Ascending aorta (tissue), 2 donors: Measurements from ENCODE around the gene NF1. TPM values are rescaled to one million over a fixed set of nuclear protein-coding genes. Genes with fewer than 3 reads are reported as not detected.

Experiments used
- DNase-seq, 2 donors: peaks; one replicate each; pipeline ENCODE4 v3.0.0-alpha.2; 2019; ENCODE audit warnings: low spot score in 2 of 2
- H3K27ac ChIP-seq, 2 donors: fragments of 200-600 bp; sonication (generic); one replicate each; pipeline ENCODE4 v1.5.1; 2016 to 2017; ENCODE audit warnings: mild to moderate bottlenecking in 1 of 2
- H3K27me3 ChIP-seq: fragments of 200-600 bp; sonication (generic); one replicate; pipeline ENCODE4 v1.5.1; 2017
- H3K36me3 ChIP-seq, 2 donors: fragments of 200-600 bp; sonication (generic); one replicate each; pipeline ENCODE4 v1.5.1; 2016
- H3K4me1 ChIP-seq, 2 donors: fragments of 200-600 bp; sonication (generic); one replicate each; pipeline ENCODE4 v1.5.1; 2016 to 2017; ENCODE audit warnings: mild to moderate bottlenecking in 1 of 2
- H3K4me3 ChIP-seq, 2 donors: fragments of 200-600 bp; sonication (generic); one replicate each; pipeline ENCODE4 v1.5.1; 2016 to 2017; ENCODE audit warnings: mild to moderate bottlenecking in 1 of 2
- H3K9me3 ChIP-seq, 2 donors: fragments of 200-600 bp; sonication (generic); one replicate each; pipeline ENCODE4 v1.5.1; 2016
- CTCF ChIP-seq, 3 experiments: fragments of 200-600 bp in 2 of 3; fragments of 450-650 bp in 1 of 3; sonication (generic) in 2 of 3; IDR thresholded peaks; one replicate each; pipeline ENCODE4 v1.5.1; 2016 to 2019; ENCODE audit warnings: antibody characterized with exemption in 3 of 3, mild to moderate bottlenecking in 1 of 3, moderate library complexity in 1 of 3
- intact Hi-C: fragments of 100-400 bp; cut with DNase I; formaldehyde crosslinking; loops from one replicate; pipeline ENCODE4 v1.15.1; 2023
- total RNA-seq: library from RNA; depleted of rRNA; stranded (reverse); fragments of >200 nt; gene quantifications from one replicate; pipeline ENCODE4 v1.1.0, GENCODE V29; 2016

Gene NF1
- total RNA-seq, 1 donor from 2014 or later, result 25.0 TPM

- Histone ChIP-seq H3K4me3 (peak overlapping the region; percentile 78 to 99), H3K9me3 (no peaks in the 10 kb centered on the region), H3K27ac (peak overlapping the region; percentile 93 to 99), H3K36me3 (no peaks in the 10 kb centered on the region), H3K4me1 (peaks cover 0 to 10% of the 10 kb centered on the region in 2 donors), H3K27me3 (no peaks in the 10 kb centered on the region)
- DNase-seq, result no peak
- intact Hi-C loops, result no loop called here
- TF ChIP-seq CTCF (IDR thresholded peaks at IDR 0.05), result no peak
Measured at GRCh38 chr17:31096106-31096436, 1.3 kb downstream of the NF1 start.

- DNase-seq, result no peak
- no peak for TF ChIP-seq CTCF (IDR thresholded peaks at IDR 0.05)
- Histone ChIP-seq H3K27ac (no peak overlapping the region), H3K9me3 (no peaks in the 10 kb centered on the region), H3K4me1 (peaks cover 0 to 11% of the 10 kb centered on the region in 2 donors), H3K36me3 (no peaks in the 10 kb centered on the region), H3K27me3 (no peaks in the 10 kb centered on the region), H3K4me3 (no peak overlapping the region)
- intact Hi-C loops, result no loop called here
Measured at GRCh38 chr17:31099016-31099415, 4.2 kb downstream of the NF1 start.

DNA sequence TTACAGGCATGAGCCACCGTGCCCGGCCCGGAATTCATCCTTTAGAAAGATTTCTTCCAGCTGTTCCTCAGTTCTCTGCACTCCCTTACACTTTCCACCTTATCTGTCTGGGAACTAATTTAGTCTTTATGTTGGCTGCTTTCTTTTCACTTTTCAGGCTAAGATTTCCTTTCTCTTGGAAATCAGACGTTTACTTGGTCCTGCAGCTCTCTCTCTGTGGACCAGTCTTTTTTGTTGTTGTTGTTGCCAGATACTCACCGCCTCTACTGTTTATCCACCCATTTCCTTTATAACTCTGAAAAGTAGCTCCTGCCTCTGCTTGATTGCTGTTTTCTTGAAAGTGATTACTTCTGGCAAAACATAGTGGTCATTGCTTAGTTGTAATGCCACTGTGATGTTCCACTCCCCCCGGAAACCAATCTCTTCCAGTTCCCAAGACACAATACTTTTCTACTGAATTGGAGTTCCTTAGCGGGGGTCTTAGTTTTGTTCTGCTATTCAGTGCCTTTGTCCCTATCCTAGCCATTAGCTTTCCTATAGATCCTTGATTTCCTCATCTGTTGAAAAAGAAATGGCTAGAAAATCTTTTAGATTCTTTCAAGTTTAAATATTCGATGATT, 6.2 kb downstream of the NF1 start:
- no peak overlapping the region for H3K4me3 ChIP-seq
- H3K27ac ChIP-seq, result peak overlapping the region; percentile 34 to 62
- H3K36me3 ChIP-seq, result no peaks in the 10 kb centered on the region
- no peaks in the 10 kb centered on the region for H3K27me3 ChIP-seq
- TF ChIP-seq CTCF (IDR thresholded peaks at IDR 0.05), result no peak
- no peak for DNase-seq
- intact Hi-C loops, result no loop called here
- H3K9me3 ChIP-seq, result no peaks in the 10 kb centered on the region
- H3K4me1 ChIP-seq, result peaks cover 0 to 11% of the 10 kb centered on the region in 2 donors

GRCh38 chr17:31101943-31102342, 7.2 kb downstream of the NF1 start:
- Histone ChIP-seq H3K4me3 (no peak overlapping the region), H3K9me3 (no peaks in the 10 kb centered on the region), H3K4me1 (peaks cover 0 to 7% of the 10 kb centered on the region in 2 donors), H3K27ac (peak overlapping the region in 1 of 2 donors; percentile 62), H3K27me3 (no peaks in the 10 kb centered on the region), H3K36me3 (no peaks in the 10 kb centered on the region)
- DNase-seq, result no peak
- no peak for TF ChIP-seq CTCF (IDR thresholded peaks at IDR 0.05)
- intact Hi-C loops, result no loop called here

DNA sequence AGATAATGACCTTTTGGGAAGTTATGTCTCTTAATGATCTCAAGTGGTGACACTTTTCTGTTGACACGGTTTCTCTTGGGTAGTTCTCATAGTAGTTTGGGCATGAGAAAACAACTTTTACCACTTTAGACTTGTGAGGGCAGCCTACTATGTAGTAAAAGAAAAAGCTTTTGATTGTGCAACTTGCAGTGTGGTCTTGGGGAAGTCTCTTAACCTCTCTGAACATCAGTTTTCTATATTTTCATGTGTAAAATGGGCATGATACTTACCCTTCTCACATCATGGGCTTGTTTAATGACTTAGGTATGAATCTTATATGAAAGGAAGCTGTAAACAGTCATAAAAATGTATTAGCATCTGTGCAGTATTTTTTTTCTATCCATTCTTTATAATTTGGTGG, 11.2 kb downstream of the NF1 start:
- H3K4me1 ChIP-seq, result peaks cover 0 to 2% of the 10 kb centered on the region in 2 donors
- no peaks in the 10 kb centered on the region for H3K9me3 ChIP-seq
- H3K27ac ChIP-seq, result no peak overlapping the region
- H3K36me3 ChIP-seq, result no peaks in the 10 kb centered on the region
- intact Hi-C loops, result no loop called here
- no peaks in the 10 kb centered on the region for H3K27me3 ChIP-seq
- no peak overlapping the region for H3K4me3 ChIP-seq
- DNase-seq, result no peak
- no peak for TF ChIP-seq CTCF (IDR thresholded peaks at IDR 0.05)

- TF ChIP-seq CTCF (IDR thresholded peaks at IDR 0.05), result no peak
- H3K9me3 ChIP-seq, result no peaks in the 10 kb centered on the region
- no peaks in the 10 kb centered on the region for H3K4me1 ChIP-seq
- no peak overlapping the region for H3K4me3 ChIP-seq
- intact Hi-C loops, result no loop called here
- DNase-seq, result no peak
- H3K36me3 ChIP-seq, result no peaks in the 10 kb centered on the region
- H3K27ac ChIP-seq, result no peak overlapping the region
- H3K27me3 ChIP-seq, result no peaks in the 10 kb centered on the region
Measured at GRCh38 chr17:31111183-31111582, 16.4 kb downstream of the NF1 start.
